ENCODE measurements around the gene MTA3. TPM values are rescaled to one million over a fixed set of nuclear protein-coding genes. Genes with fewer than 3 reads are reported as not detected.

Gene MTA3
- polyA plus RNA-seq, 3 donors = 2.0 to 4.5 (median 2.2) TPM

GRCh38 chr2:42743659-42743990, 175.2 kb downstream of the MTA3 start:
- Histone ChIP-seq H2AFZ (ENCODE audit: insufficient read depth, low read depth, low read length, poor library complexity, severe bottlenecking) (no peak overlapping the region), H3K4me1 (ENCODE audit: control insufficient read depth in 1 of 2, insufficient read depth in 2 of 2, low read length in 2 of 2) (no peaks in the 10 kb centered on the region), H3K79me2 (ENCODE audit: insufficient read depth, low read length) (no peaks in the 10 kb centered on the region), H4K20me1 (ENCODE audit: insufficient read depth, low read length) (no peaks in the 10 kb centered on the region), H3K36me3 (replicated peaks in 1 of 2; ENCODE audit: control insufficient read depth in 1 of 2, insufficient read depth in 2 of 2, low read length in 2 of 2) (no peaks in the 10 kb centered on the region), H3K4me2 (replicated peaks; ENCODE audit: extremely low read depth, low read length, poor library complexity, severe bottlenecking) (no peak overlapping the region), H3K9ac (ENCODE audit: insufficient read depth, low read length, poor library complexity, severe bottlenecking) (no peak overlapping the region), H3K27me3 (ENCODE audit: control insufficient read depth in 2 of 2, insufficient read depth in 2 of 2, low read length in 2 of 2) (no peaks in the 10 kb centered on the region), H3K4me3 (replicated peaks in 1 of 3; ENCODE audit: low read depth in 2 of 3, low read length in 3 of 3) (no peak overlapping the region), H3K9me3 (replicated peaks in 1 of 2; ENCODE audit: control insufficient read depth in 1 of 2, insufficient read depth in 1 of 2, low read length in 2 of 2) (peaks cover 0 to 3% of the 10 kb centered on the region in 2 donors), H3K27ac (ENCODE audit: low read depth in 1 of 2, low read length in 2 of 2) (no peak overlapping the region)
- Mint-ChIP-seq H3K9me3 (peaks cover 2 to 10% (median 5%) of the 10 kb centered on the region in 7 donors), H3K27me3 (ENCODE audit: low read depth in 3 of 3) (peaks cover 0 to 2% (median 0%) of the 10 kb centered on the region in 3 donors), H3K27ac (peak overlapping the region in 1 of 7 donors; percentile 15), H3K36me3 (peaks cover 2 to 3% of the 10 kb centered on the region in 2 donors), H3K4me3 (no peak overlapping the region), H3K4me1 (peaks cover 5% of the 10 kb centered on the region)
- WGBS (ENCODE audit: insufficient coverage) = 100% methylated on average over 1 of the region's 1 CpG
- DNase-seq = no peak
- intact Hi-C loops (cut with micrococcal nuclease) = no loop called here
- TF ChIP-seq, protein P1, sequence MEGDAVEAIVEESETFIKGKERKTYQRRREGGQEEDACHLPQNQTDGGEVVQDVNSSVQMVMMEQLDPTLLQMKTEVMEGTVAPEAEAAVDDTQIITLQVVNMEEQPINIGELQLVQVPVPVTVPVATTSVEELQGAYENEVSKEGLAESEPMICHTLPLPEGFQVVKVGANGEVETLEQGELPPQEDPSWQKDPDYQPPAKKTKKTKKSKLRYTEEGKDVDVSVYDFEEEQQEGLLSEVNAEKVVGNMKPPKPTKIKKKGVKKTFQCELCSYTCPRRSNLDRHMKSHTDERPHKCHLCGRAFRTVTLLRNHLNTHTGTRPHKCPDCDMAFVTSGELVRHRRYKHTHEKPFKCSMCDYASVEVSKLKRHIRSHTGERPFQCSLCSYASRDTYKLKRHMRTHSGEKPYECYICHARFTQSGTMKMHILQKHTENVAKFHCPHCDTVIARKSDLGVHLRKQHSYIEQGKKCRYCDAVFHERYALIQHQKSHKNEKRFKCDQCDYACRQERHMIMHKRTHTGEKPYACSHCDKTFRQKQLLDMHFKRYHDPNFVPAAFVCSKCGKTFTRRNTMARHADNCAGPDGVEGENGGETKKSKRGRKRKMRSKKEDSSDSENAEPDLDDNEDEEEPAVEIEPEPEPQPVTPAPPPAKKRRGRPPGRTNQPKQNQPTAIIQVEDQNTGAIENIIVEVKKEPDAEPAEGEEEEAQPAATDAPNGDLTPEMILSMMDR (IDR thresholded peaks at IDR 0.05) = no peak

- 100% methylated on average over 1 of the region's 3 CpGs for WGBS (ENCODE audit: insufficient coverage)
- H3K27me3 ChIP-seq (ENCODE audit: control insufficient read depth in 2 of 2, insufficient read depth in 2 of 2, low read length in 2 of 2) = no peaks in the 10 kb centered on the region
- intact Hi-C loops (cut with micrococcal nuclease) = no loop called here
- H3K36me3 Mint-ChIP-seq = peaks cover 0 to 4% of the 10 kb centered on the region in 2 donors
- H3K4me2 ChIP-seq (replicated peaks; ENCODE audit: extremely low read depth, low read length, poor library complexity, severe bottlenecking) = no peak overlapping the region
- no peaks in the 10 kb centered on the region for H3K79me2 ChIP-seq (ENCODE audit: insufficient read depth, low read length)
- no peak overlapping the region for H3K9ac ChIP-seq (ENCODE audit: insufficient read depth, low read length, poor library complexity, severe bottlenecking)
- H3K9me3 Mint-ChIP-seq = peaks cover 0 to 7% (median 0%) of the 10 kb centered on the region in 7 donors
- no peak for DNase-seq
- H3K4me1 Mint-ChIP-seq = peaks cover 5% of the 10 kb centered on the region
- H3K27ac Mint-ChIP-seq = peak overlapping the region in 1 of 7 donors; percentile 27
- no peak overlapping the region for H2AFZ ChIP-seq (ENCODE audit: insufficient read depth, low read depth, low read length, poor library complexity, severe bottlenecking)
- no peak overlapping the region for H3K27ac ChIP-seq (ENCODE audit: low read depth in 1 of 2, low read length in 2 of 2)
- H3K36me3 ChIP-seq (replicated peaks in 1 of 2; ENCODE audit: control insufficient read depth in 1 of 2, insufficient read depth in 2 of 2, low read length in 2 of 2) = no peaks in the 10 kb centered on the region
- H3K9me3 ChIP-seq (replicated peaks in 1 of 2; ENCODE audit: control insufficient read depth in 1 of 2, insufficient read depth in 1 of 2, low read length in 2 of 2) = no peaks in the 10 kb centered on the region
- no peaks in the 10 kb centered on the region for H4K20me1 ChIP-seq (ENCODE audit: insufficient read depth, low read length)
- no peak overlapping the region for H3K4me3 Mint-ChIP-seq
- H3K4me1 ChIP-seq (ENCODE audit: control insufficient read depth in 1 of 2, insufficient read depth in 2 of 2, low read length in 2 of 2) = no peaks in the 10 kb centered on the region
- H3K4me3 ChIP-seq (replicated peaks in 1 of 3; ENCODE audit: low read depth in 2 of 3, low read length in 3 of 3) = no peak overlapping the region
- TF ChIP-seq, protein P1 (IDR thresholded peaks at IDR 0.05) = no peak
- peaks cover 0 to 2% (median 0%) of the 10 kb centered on the region in 3 donors for H3K27me3 Mint-ChIP-seq (ENCODE audit: low read depth in 3 of 3)
Observed at GRCh38 chr2:42744545-42745082, 176.2 kb downstream of the MTA3 start.
